BE2C (cell line): ENCODE results near the gene PTPRN2.

Experiments
- DNase-seq: peaks from one replicate; pipeline ENCODE4 v3.0.0-alpha.2; 2020
- H3K27me3 ChIP-seq: fragments of 250-450 bp; sonication (Bioruptor Pico); 2 replicates; pipeline ENCODE4 v1.5.1; 2020; ENCODE audit warnings: mild to moderate bottlenecking
- H3K36me3 ChIP-seq: fragments of 250-450 bp; sonication (Bioruptor Pico); 2 replicates; pipeline ENCODE4 v1.5.1; 2020; ENCODE audit warnings: mild to moderate bottlenecking
- H3K4me1 ChIP-seq: fragments of 250-450 bp; sonication (Bioruptor Pico); 2 replicates; pipeline ENCODE4 v1.5.1; 2020
- H3K4me3 ChIP-seq: 2 replicates; pipeline ENCODE4 v1.5.1; 2011; ENCODE audit warnings: low read depth, low read length
- H3K9me3 ChIP-seq: fragments of 250-450 bp; sonication (Bioruptor Pico); 2 replicates; pipeline ENCODE4 v1.5.1; 2020
- CTCF ChIP-seq: IDR thresholded peaks from 2 replicates; pipeline ENCODE4 v1.5.1; 2012; ENCODE audit warnings: mild to moderate bottlenecking, low read depth, low read length

Gene PTPRN2

GRCh38 chr7:157612664-157613561 lies 974.7 kb downstream of the PTPRN2 start:
- Histone ChIP-seq H3K4me1 (no peaks in the 10 kb centered on the region), H3K36me3 (no peaks in the 10 kb centered on the region), H3K4me3 (no peak overlapping the region), H3K9me3 (no peaks in the 10 kb centered on the region), H3K27me3 (no peaks in the 10 kb centered on the region)
- TF ChIP-seq CTCF, result no peak
- DNase-seq, result no peak

- Histone ChIP-seq H3K27me3 (no peaks in the 10 kb centered on the region), H3K4me3 (no peak overlapping the region), H3K4me1 (no peaks in the 10 kb centered on the region), H3K9me3 (no peaks in the 10 kb centered on the region), H3K36me3 (no peaks in the 10 kb centered on the region)
- no peak for TF ChIP-seq CTCF
- DNase-seq, result no peak
Observed at GRCh38 chr7:157612009-157612663, 975.5 kb downstream of the PTPRN2 start.

GRCh38 chr7:157611341-157611740 lies 976.3 kb downstream of the PTPRN2 start:
- Histone ChIP-seq H3K9me3 (no peaks in the 10 kb centered on the region), H3K4me1 (no peaks in the 10 kb centered on the region), H3K27me3 (no peaks in the 10 kb centered on the region), H3K4me3 (no peak overlapping the region), H3K36me3 (no peaks in the 10 kb centered on the region)
- TF ChIP-seq CTCF, result no peak
- DNase-seq, result no peak

GRCh38 chr7:157610671-157611295 lies 976.8 kb downstream of the PTPRN2 start:
- no peak for DNase-seq
- H3K4me3 ChIP-seq, result no peak overlapping the region
- H3K27me3 ChIP-seq, result no peaks in the 10 kb centered on the region
- no peaks in the 10 kb centered on the region for H3K9me3 ChIP-seq
- no peaks in the 10 kb centered on the region for H3K36me3 ChIP-seq
- no peak for TF ChIP-seq CTCF
- no peaks in the 10 kb centered on the region for H3K4me1 ChIP-seq

- Histone ChIP-seq H3K4me1 (no peaks in the 10 kb centered on the region), H3K9me3 (no peaks in the 10 kb centered on the region), H3K36me3 (no peaks in the 10 kb centered on the region), H3K4me3 (no peak overlapping the region), H3K27me3 (no peaks in the 10 kb centered on the region)
- DNase-seq, result no peak
- TF ChIP-seq CTCF, result no peak
Observed at GRCh38 chr7:157609932-157610640, 977.5 kb downstream of the PTPRN2 start.
